GM21390 (cell line): ENCODE results near the gene UPK2.
"Not testable (repeated sequence)": the region's sequence is repeated elsewhere in the genome, so short reads cannot be mapped to it uniquely, and the experiment has no call there.

Source experiments
- ATAC-seq: cut with Tn5 transposase; IDR thresholded peaks from one replicate; pipeline ENCODE4 v1.9.1; 2021; ENCODE audit not compliant: unreplicated experiment

Gene UPK2

GRCh38 chr11:118938491-118939403, 17.4 kb upstream of the UPK2 start:
- ATAC-seq = no peak

GRCh38 chr11:118939404-118939915, 16.6 kb upstream of the UPK2 start:
- no peak for ATAC-seq

GRCh38 chr11:118939953-118940598, 16.0 kb upstream of the UPK2 start:
- ATAC-seq = no peak

GRCh38 chr11:118947091-118947490, 9.0 kb upstream of the UPK2 start:
- ATAC-seq = no peak

DNA sequence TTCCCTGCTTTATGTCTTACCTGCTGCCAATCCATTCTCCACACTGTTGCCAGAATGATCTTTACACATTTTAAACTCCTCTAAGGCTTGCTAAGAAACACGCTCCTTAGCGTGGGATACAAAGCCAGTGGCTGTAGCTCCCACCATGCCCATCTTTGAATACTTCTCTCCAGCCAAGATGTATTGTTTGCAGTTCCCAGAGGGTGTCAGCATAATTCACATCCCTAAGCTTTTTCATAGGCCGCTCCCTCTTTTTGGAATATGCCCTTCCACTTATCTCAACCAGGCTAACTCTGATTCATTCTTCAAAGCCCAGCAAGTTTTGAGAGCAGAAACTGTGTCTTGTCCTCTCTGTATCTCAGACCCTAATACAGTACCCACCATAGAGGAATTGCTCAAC, 8.1 kb upstream of the UPK2 start:
- no peak for ATAC-seq

- no peak for ATAC-seq
Observed at GRCh38 chr11:118953265-118953664, 2.8 kb upstream of the UPK2 start.

DNA sequence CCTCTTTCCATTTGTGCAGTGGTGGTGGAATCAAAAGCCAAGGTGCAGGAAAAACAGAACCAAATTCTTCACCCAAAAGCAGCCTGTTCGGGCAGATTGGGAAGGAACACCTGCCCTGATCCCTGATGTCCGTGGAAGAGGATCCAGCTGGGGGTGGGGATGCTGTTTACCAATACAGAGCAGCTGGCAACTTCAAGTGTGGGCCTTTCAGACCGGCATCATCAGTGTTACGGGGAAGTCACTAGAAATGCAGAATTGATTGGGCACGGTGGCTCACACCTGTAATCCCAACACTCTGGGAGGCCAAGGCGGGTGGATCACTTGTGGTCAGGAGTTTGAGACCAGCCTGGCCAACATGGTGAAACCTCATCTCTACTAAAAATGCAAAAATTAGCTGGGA, 2.1 kb upstream of the UPK2 start:
- not testable (repeated sequence) for ATAC-seq

GRCh38 chr11:118956847-118957469, 860 bp downstream of the UPK2 start:
- ATAC-seq = no peak

DNA sequence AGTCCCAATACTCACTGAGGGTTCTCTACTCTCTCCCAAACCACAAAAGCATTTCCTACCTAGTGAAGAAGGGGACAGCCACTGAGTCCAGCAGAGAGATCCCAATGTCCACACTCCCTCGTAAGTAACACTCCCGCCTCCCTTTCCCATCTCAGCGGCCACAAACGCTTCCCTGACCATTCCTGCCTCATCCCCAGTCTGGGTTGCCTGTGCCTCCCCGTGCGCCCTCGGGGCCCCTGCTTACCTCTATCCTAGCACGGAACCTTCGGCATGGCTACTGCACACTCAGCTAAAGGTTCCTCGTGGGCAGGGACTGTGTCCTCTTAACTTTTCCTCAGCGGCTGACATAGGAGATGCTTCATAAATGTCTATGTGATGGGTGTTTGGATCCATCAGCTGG, 1.5 kb downstream of the UPK2 start:
- no peak for ATAC-seq

GRCh38 chr11:118957968-118958367, 1.9 kb downstream of the UPK2 start:
- no peak for ATAC-seq

GRCh38 chr11:118958577-118958976, 2.5 kb downstream of the UPK2 start:
- ATAC-seq = no peak

GRCh38 chr11:118961189-118961588, 5.1 kb downstream of the UPK2 start:
- no peak for ATAC-seq

DNA sequence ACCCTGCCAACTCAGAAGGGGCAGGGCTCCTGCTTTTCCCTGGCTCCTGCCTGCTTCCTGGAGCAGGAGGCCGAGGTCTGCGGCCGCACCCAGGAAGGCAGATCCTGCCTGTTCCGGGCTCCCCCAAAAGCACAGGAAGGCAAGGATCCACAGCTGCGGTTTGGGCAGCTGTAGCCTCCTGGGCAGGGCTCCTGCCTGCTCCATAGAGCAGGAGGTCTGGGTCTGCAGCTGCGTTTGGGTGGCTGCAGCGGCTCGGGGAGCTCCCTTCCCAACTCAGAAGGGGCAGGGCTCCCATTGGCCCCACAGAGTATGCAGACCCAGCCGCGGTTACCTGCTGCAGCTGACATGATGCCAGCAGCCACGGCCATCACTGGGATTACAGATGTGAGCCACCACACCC, 5.5 kb downstream of the UPK2 start:
- no peak for ATAC-seq

DNA sequence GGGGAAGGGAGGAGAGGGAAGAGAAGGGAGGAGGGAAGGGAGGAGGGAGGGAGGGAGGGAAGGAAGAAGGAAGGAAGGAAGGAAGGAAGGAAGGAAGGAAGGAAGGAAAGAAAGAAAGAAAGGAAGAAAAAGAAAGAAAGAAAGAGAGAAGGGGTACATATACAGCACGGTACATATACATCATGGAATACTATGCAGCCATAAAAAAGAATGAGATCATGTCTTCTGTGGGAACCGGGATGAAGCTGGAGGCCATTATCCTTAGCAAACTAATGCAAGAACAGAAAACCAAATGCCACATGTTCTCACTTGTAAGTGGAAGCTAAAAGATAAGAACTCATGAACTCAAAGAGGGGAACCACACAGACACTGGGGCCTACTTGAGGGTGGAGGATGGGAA, 13.4 kb downstream of the UPK2 start:
- ATAC-seq = not testable (repeated sequence)

GRCh38 chr11:118971646-118972045, 15.5 kb downstream of the UPK2 start, which contains the start of gene FOXR1:
Gene FOXR1 (plus strand): TSS chr11:118971761. CDS start chr11:118971932, 171 bp downstream.
- ATAC-seq = no peak

GRCh38 chr11:118973985-118974384, 17.9 kb downstream of the UPK2 start:
- no peak for ATAC-seq

DNA sequence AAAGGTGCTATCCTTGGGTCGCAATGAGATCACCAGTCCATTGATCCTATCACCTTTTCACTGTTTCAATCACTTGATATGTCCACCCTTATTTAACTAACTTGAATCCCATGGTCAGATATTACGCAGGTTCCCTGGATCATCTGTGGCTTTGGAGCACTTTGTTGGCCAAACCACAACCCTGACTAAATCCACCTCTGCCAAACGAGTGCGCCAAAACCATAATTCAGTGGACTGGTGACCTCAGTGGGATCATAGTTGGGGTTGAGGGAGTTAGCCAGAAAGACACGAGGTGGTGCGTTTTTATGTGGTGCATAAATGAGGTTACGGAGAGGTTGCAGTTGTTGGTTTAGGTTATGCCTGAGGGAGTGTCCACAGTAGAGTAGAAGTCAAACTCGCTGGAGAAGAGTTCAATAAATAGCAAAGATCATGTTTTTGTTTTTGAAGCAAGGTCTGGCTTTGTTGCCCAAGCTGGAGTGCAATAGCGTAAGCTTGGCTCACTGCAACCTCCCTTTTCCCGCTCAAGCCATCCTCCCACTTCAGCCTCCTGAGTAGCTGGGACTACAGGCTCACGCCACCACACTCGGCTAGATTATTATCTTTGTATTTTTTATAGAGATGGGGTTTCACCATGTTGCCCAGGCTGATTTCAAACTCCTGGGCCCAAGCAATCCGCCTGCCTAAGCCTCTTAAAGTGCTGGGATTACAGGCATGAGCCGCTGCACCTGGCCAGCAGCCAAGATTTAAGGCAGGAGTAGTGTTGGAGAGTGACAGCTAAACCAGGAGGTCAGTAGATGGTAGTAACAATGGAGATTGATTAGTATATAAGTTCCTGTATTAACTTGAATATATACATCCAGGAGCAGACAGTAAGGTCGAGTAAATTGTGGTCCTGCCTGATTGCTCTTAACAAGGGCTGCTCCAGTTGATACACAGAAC, 19.9 kb downstream of the UPK2 start:
- no peak for ATAC-seq

GRCh38 chr11:118979434-118979833, 23.3 kb downstream of the UPK2 start:
- ATAC-seq = no peak

GRCh38 chr11:118980191-118980881, 24.2 kb downstream of the UPK2 start:
- ATAC-seq = no peak

GRCh38 chr11:118984337-118984736, 28.2 kb downstream of the UPK2 start:
- not testable (repeated sequence) for ATAC-seq
